Upper lobe of left lung (tissue), 4 donors: ENCODE results near the gene TPT1.
"Not testable (repeated sequence)": the region's sequence is repeated elsewhere in the genome, so short reads cannot be mapped to it uniquely, and the experiment has no call there.

Source experiments
- EP300 ChIP-seq, 4 donors: sonication (generic); formaldehyde crosslinking; IDR thresholded peaks; one replicate each; pipeline ENCODE4 v1.5.1; 2017; ENCODE audit warnings: antibody characterized with exemption in 4 of 4, control low read depth in 2 of 4
- POLR2A ChIP-seq, 4 donors: fragments of 450-650 bp; IDR thresholded peaks; one replicate each; pipeline ENCODE4 v1.5.1; 2016 to 2017; ENCODE audit warnings: antibody characterized with exemption in 4 of 4, mild to moderate bottlenecking in 2 of 4
- POLR2AphosphoS5 ChIP-seq, 2 donors: sonication (generic); formaldehyde crosslinking; IDR thresholded peaks; one replicate each; pipeline ENCODE4 v1.5.1; 2017; ENCODE audit warnings: antibody characterized with exemption in 2 of 2
- TF ChIP-seq, protein P1 (sequence below), 6 experiments: fragments of 450-650 bp in 4 of 6; fragments of 200-600 bp in 2 of 6; sonication (generic) in 2 of 6; IDR thresholded peaks; one replicate each; pipeline ENCODE4 v1.5.1; 2016 to 2019; ENCODE audit warnings: antibody characterized with exemption in 6 of 6

DNA sequence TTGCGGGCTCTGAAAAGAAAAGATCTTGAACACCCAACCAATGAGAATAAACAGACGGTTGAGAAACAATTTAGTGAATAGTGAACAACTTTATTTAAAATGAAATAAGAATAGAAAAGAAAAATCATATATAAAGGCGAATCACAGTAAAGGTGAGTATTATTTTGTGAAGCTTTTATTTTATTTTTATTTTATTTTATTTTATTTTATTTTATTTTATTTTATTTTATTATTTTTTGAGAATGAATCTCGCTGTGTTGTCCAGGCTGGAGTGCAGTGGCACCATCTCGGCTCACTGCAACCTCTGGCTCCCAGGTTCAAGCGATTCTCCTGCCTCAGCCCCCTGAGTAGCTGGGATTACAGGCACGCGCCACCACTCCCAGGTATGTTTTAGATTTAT is 3.1 kb upstream of the TPT1 start:
- TF ChIP-seq, protein P1, sequence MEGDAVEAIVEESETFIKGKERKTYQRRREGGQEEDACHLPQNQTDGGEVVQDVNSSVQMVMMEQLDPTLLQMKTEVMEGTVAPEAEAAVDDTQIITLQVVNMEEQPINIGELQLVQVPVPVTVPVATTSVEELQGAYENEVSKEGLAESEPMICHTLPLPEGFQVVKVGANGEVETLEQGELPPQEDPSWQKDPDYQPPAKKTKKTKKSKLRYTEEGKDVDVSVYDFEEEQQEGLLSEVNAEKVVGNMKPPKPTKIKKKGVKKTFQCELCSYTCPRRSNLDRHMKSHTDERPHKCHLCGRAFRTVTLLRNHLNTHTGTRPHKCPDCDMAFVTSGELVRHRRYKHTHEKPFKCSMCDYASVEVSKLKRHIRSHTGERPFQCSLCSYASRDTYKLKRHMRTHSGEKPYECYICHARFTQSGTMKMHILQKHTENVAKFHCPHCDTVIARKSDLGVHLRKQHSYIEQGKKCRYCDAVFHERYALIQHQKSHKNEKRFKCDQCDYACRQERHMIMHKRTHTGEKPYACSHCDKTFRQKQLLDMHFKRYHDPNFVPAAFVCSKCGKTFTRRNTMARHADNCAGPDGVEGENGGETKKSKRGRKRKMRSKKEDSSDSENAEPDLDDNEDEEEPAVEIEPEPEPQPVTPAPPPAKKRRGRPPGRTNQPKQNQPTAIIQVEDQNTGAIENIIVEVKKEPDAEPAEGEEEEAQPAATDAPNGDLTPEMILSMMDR (IDR thresholded peaks at IDR 0.05), result not testable (repeated sequence)
- not testable (repeated sequence) for TF ChIP-seq EP300, POLR2AphosphoS5, POLR2A (IDR thresholded peaks at IDR 0.05)
